Stomach (tissue), 9 donors: ENCODE results near the gene DOCK1. TPM values are rescaled to one million over a fixed set of nuclear protein-coding genes. Genes with fewer than 3 reads are reported as not detected.

Source experiments
- DNase-seq, 2 donors: peaks; one replicate each; pipeline versions ENCODE4 v3.0.0 to v3.0.0-alpha.2; 2013 to 2019
- H3K27ac ChIP-seq, 5 donors: fragments of 200-600 bp in 4 of 5; sonication (generic) in 4 of 5; one replicate each; pipeline ENCODE4 v1.5.1; 2013 to 2019; ENCODE audit warnings: mild to moderate bottlenecking in 1 of 5, moderate library complexity in 1 of 5
- H3K27me3 ChIP-seq, 3 donors: fragments of 200-600 bp; sonication (generic); one replicate each; pipeline ENCODE4 v1.5.1; 2017 to 2019; ENCODE audit warnings: mixed run types in 1 of 3
- H3K36me3 ChIP-seq, 4 donors: fragments of 200-600 bp; sonication (generic); 1 replicate in 3 of 4; 2 replicates in 1 of 4; pipeline ENCODE4 v1.5.1; 2016 to 2019
- H3K4me1 ChIP-seq, 4 donors: fragments of 200-600 bp; sonication (generic); one replicate each; pipeline ENCODE4 v1.5.1; 2016 to 2019
- H3K4me3 ChIP-seq, 4 donors: fragments of 200-600 bp; sonication (generic) in 3 of 4; one replicate each; pipeline ENCODE4 v1.5.1; 2016 to 2019; ENCODE audit warnings: mild to moderate bottlenecking in 1 of 4
- H3K9me3 ChIP-seq, 4 donors: fragments of 200-600 bp; sonication (generic); one replicate each; pipeline ENCODE4 v1.5.1; 2016 to 2019
- EP300 ChIP-seq: sonication (generic); formaldehyde crosslinking; IDR thresholded peaks from one replicate; pipeline ENCODE4 v1.6.1; 2017; ENCODE audit warnings: antibody characterized with exemption
- POLR2A ChIP-seq, 4 donors: fragments of 450-650 bp; IDR thresholded peaks; one replicate each; pipeline ENCODE4 v1.6.1; 2016; ENCODE audit warnings: antibody characterized with exemption in 4 of 4, control low read depth in 2 of 4, mild to moderate bottlenecking in 1 of 4, moderate library complexity in 1 of 4
- POLR2AphosphoS5 ChIP-seq, 3 donors: sonication (generic); formaldehyde crosslinking; IDR thresholded peaks; one replicate each; pipeline ENCODE4 v1.6.1; 2016; ENCODE audit warnings: antibody characterized with exemption in 3 of 3
- WGBS, 5 donors: extraction: QIAGEN DNeasy Blood & Tissue Kit in 3 of 5; methylation state at CpG; one replicate each; pipeline versions ENCODE4 v1.1.5 to v1.1.7; 2013 to 2018; 5-methylcytosine and 5-hydroxymethylcytosine counted together
- intact Hi-C: fragments of 100-400 bp; cut with DNase I; formaldehyde crosslinking; loops from one replicate; pipeline ENCODE4 v1.15.1; 2023; ENCODE audit warnings: low total_unique reads
- polyA plus RNA-seq, 3 donors: library from polyadenylated mRNA; stranded (reverse); fragments of 200-250 nt; gene quantifications; one replicate each; pipeline ENCODE4 v1.2.3, GENCODE V29; 2013
- total RNA-seq, 5 donors: library from RNA; depleted of rRNA; stranded (reverse); fragments of >200 nt; gene quantifications; one replicate each; pipeline versions ENCODE4 v1.1.0 to v1.2.3, GENCODE V29; 2014 to 2016
- TF ChIP-seq, protein P1 (sequence below), 7 experiments: fragments of 450-650 bp in 4 of 7; fragments of 200-600 bp in 3 of 7; sonication (generic) in 3 of 7; IDR thresholded peaks; one replicate each; pipeline ENCODE4 v1.5.1; 2016 to 2019; ENCODE audit warnings: antibody characterized with exemption in 7 of 7, control low read depth in 2 of 7, mild to moderate bottlenecking in 1 of 7
- donor health status: healthy with polysubstance abuse.
- donor health status: Bipolar disorder and iron deficiency.
- donor health status: healthy.

The DOCK1 gene
- total and polyA plus RNA-seq, 8 donors, result 8.4 to 114 (median 35.0) TPM

DNA sequence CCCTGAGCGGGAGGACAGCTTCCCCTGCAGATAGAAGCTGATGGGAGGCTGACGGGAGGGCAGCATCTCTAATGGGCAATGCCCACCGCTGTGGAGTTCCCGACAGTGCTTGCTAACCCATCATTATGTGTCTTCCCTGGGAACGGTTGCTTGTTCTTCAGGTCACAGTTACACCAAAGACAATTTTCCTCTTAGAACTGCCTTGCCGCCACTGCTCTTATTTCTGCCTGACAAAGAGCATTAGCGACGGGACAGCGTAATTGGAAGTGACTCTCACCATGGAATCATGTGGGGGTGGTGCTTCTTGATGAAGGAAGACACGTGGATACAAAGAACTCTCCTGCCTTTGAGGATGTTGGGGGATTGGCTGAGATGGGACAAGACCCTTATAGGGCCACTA, 562.6 kb downstream of the DOCK1 start:
- intact Hi-C loops, result no loop called here
- Histone ChIP-seq H3K27ac (no peak overlapping the region), H3K9me3 (no peaks in the 10 kb centered on the region), H3K4me3 (no peak overlapping the region), H3K36me3 (no peaks in the 10 kb centered on the region), H3K4me1 (no peaks in the 10 kb centered on the region), H3K27me3 (no peaks in the 10 kb centered on the region)
- WGBS, 5 donors, result 81 to 87% (median 84%) methylated on average over 10 of the region's 10 CpGs
- TF ChIP-seq EP300 (no peak), POLR2A (IDR thresholded peaks at IDR 0.05) (no peak), POLR2AphosphoS5 (IDR thresholded peaks at IDR 0.05) (no peak)
- TF ChIP-seq, protein P1, sequence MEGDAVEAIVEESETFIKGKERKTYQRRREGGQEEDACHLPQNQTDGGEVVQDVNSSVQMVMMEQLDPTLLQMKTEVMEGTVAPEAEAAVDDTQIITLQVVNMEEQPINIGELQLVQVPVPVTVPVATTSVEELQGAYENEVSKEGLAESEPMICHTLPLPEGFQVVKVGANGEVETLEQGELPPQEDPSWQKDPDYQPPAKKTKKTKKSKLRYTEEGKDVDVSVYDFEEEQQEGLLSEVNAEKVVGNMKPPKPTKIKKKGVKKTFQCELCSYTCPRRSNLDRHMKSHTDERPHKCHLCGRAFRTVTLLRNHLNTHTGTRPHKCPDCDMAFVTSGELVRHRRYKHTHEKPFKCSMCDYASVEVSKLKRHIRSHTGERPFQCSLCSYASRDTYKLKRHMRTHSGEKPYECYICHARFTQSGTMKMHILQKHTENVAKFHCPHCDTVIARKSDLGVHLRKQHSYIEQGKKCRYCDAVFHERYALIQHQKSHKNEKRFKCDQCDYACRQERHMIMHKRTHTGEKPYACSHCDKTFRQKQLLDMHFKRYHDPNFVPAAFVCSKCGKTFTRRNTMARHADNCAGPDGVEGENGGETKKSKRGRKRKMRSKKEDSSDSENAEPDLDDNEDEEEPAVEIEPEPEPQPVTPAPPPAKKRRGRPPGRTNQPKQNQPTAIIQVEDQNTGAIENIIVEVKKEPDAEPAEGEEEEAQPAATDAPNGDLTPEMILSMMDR (IDR thresholded peaks at IDR 0.05), result no peak
- DNase-seq, result no peak

DNA sequence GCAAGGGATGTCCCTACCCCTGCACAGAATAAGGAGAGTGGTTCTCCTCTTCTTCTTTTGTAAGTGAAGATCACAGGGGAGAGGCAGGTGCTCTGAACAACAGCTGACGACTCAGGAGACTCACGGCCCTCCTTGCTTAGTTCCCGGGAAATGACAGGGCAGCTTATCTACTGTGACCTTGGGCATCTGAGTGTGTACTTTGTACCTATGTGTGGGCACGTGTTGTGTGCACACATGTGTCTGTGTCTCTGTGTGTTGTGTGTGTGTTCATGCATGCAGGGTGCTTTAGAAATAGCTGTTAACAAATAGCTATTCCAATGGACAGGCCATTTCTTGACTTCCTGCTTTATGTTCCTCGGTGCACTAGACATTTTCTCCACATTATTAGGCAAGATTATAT, 563.4 kb downstream of the DOCK1 start:
- no peaks in the 10 kb centered on the region for H3K36me3 ChIP-seq
- no peaks in the 10 kb centered on the region for H3K4me1 ChIP-seq
- H3K27ac ChIP-seq, result no peak overlapping the region
- no peaks in the 10 kb centered on the region for H3K27me3 ChIP-seq
- WGBS, 5 donors, result 42 to 65% (median 58%) methylated on average over 5 of the region's 5 CpGs
- no peaks in the 10 kb centered on the region for H3K9me3 ChIP-seq
- no peak overlapping the region for H3K4me3 ChIP-seq
- intact Hi-C loops, result no loop called here
- DNase-seq, result no peak
- TF ChIP-seq, protein P1 (IDR thresholded peaks at IDR 0.05), result no peak
- TF ChIP-seq EP300, result no peak
- no peak for TF ChIP-seq POLR2A (IDR thresholded peaks at IDR 0.05)
- no peak for TF ChIP-seq POLR2AphosphoS5 (IDR thresholded peaks at IDR 0.05)

DNA sequence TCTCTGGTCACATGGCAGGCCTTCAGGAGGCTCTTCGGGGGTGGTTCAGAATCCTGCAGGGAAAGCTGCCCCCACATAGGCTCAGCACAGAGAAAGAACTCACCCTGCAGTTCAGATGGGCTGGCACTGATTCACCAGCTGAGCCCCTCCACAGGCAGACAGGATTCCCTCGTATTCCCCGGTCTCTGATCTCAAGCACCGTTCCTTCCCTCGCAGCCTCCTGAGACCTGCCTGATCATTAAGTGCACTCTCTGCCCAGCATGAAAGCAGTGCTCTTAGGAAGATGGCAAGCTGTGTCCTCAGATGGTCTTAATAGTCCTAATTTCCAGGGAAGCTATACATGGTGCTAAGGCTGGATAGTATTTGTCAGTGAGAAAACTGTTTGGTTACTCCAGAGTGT, 565.7 kb downstream of the DOCK1 start:
- intact Hi-C loops, result no loop called here

DNA sequence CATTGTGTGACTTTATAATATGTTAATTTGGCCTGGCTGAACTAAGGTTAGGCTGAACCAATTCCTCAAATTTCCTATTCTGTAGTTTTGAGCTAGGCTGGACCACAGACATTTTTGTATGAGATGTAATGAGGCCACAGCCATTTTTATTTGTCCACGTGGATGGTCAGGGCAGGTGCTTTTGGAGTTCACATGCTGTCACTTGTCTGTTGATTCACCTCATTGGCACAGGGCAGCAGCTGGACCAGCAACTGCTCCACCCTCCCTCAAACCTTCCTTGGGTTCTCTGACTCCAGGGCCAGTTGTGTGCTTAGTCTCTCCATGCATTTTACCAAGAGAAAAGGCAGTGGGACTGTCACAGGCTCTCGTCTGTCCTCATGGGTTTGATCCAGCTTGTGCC, 567.7 kb downstream of the DOCK1 start:
- intact Hi-C loops, result no loop called here
- 43 to 63% (median 56%) methylated on average over 2 of the region's 2 CpGs for WGBS, 5 donors
- DNase-seq, result no peak
- H3K27me3 ChIP-seq, result no peaks in the 10 kb centered on the region
- no peak overlapping the region for H3K4me3 ChIP-seq
- no peaks in the 10 kb centered on the region for H3K36me3 ChIP-seq
- no peaks in the 10 kb centered on the region for H3K4me1 ChIP-seq
- no peak overlapping the region for H3K27ac ChIP-seq
- no peak for TF ChIP-seq EP300
- TF ChIP-seq POLR2AphosphoS5 (IDR thresholded peaks at IDR 0.05), result no peak
- no peak for TF ChIP-seq POLR2A (IDR thresholded peaks at IDR 0.05)
- TF ChIP-seq, protein P1 (IDR thresholded peaks at IDR 0.05), result no peak
- H3K9me3 ChIP-seq, result no peaks in the 10 kb centered on the region

More for the DNA sequence above, 565.7 kb downstream of the DOCK1 start:
- no peaks in the 10 kb centered on the region for H3K36me3 ChIP-seq
- 81 to 88% (median 84%) methylated on average over 4 to 5 of the region's 5 CpGs for WGBS, 5 donors
- no peaks in the 10 kb centered on the region for H3K27me3 ChIP-seq
- no peaks in the 10 kb centered on the region for H3K4me1 ChIP-seq
- DNase-seq, result no peak
- no peak for TF ChIP-seq POLR2A (IDR thresholded peaks at IDR 0.05)
- no peak for TF ChIP-seq POLR2AphosphoS5 (IDR thresholded peaks at IDR 0.05)
- TF ChIP-seq, protein P1 (IDR thresholded peaks at IDR 0.05), result no peak
- TF ChIP-seq EP300, result no peak
- no peak overlapping the region for H3K4me3 ChIP-seq
- no peaks in the 10 kb centered on the region for H3K9me3 ChIP-seq
- no peak overlapping the region for H3K27ac ChIP-seq
